Transverse colon (tissue), 4 donors: ENCODE data around the gene PFKFB4. TPM values are rescaled to one million over a fixed set of nuclear protein-coding genes. Genes with fewer than 3 reads are reported as not detected.

Source experiments
- DNase-seq: peaks from one replicate; pipeline ENCODE4 v3.0.0-alpha.2; 2019
- H3K27ac ChIP-seq, 4 donors: fragments of 200-600 bp; sonication (generic); 2 replicates each; pipeline ENCODE4 v1.5.1; 2016 to 2018; ENCODE audit warnings: inconsistent platforms in 4 of 4
- H3K27me3 ChIP-seq: fragments of 200-600 bp; sonication (generic); 2 replicates; pipeline ENCODE4 v1.5.1; 2017; ENCODE audit warnings: inconsistent platforms
- H3K36me3 ChIP-seq, 4 donors: fragments of 200-600 bp; sonication (generic); 2 replicates each; pipeline ENCODE4 v1.5.1; 2017 to 2019; ENCODE audit warnings: inconsistent platforms in 4 of 4
- H3K4me1 ChIP-seq, 4 donors: fragments of 200-600 bp; sonication (generic); 2 replicates each; pipeline ENCODE4 v1.5.1; 2017 to 2020; ENCODE audit warnings: inconsistent platforms in 4 of 4
- H3K4me3 ChIP-seq, 4 donors: fragments of 200-600 bp; sonication (generic); 1 replicate in 1 of 4; 2 replicates in 3 of 4; pipeline versions ENCODE4 v1.5.1 to v1.6.1; 2017 to 2019; ENCODE audit warnings: inconsistent platforms in 4 of 4
- H3K9me3 ChIP-seq, 2 donors: fragments of 200-600 bp; sonication (generic); 2 replicates each; pipeline ENCODE4 v1.5.1; 2017 to 2019; ENCODE audit warnings: inconsistent platforms in 2 of 2
- CTCF ChIP-seq, 5 experiments: fragments of 200-600 bp in 3 of 5; fragments of 450-650 bp in 2 of 5; sonication (generic) in 3 of 5; IDR thresholded peaks; 1 replicate in 2 of 5; 2 replicates in 3 of 5; pipeline ENCODE4 v1.5.1; 2016 to 2017; ENCODE audit warnings: antibody characterized with exemption in 5 of 5, inconsistent platforms in 3 of 5, mild to moderate bottlenecking in 2 of 5, moderate library complexity in 1 of 5
- EP300 ChIP-seq: sonication (generic); formaldehyde crosslinking; IDR thresholded peaks from one replicate; pipeline ENCODE4 v1.6.1; 2017; ENCODE audit warnings: antibody characterized with exemption, low read depth
- POLR2A ChIP-seq: fragments of 450-650 bp; IDR thresholded peaks from one replicate; pipeline ENCODE4 v1.6.1; 2016; ENCODE audit warnings: antibody characterized with exemption, mild to moderate bottlenecking, moderate library complexity
- POLR2AphosphoS5 ChIP-seq, 3 donors: sonication (generic); formaldehyde crosslinking; IDR thresholded peaks; one replicate each; pipeline ENCODE4 v1.6.1; 2016; ENCODE audit warnings: antibody characterized with exemption in 3 of 3
- WGBS, 2 donors: methylation state at CpG; one replicate each; pipeline ENCODE4 v1.1.5; 2018; ENCODE audit warnings: low coverage in 1 of 2; 5-methylcytosine and 5-hydroxymethylcytosine counted together
- in situ Hi-C, 4 donors: fragments of 200-750 bp; cut with MboI; loops; one replicate each; pipeline versions ENCODE4 v1.15.0 to v1.15.1; 2017; ENCODE audit warnings: low sequenced_read_pairs in 3 of 4, low pct_ligation_motif_present in 1 of 4, low pct_unique_long_range_greater_than_20kb in 1 of 4
- intact Hi-C: fragments of 100-400 bp; cut with DNase I; formaldehyde crosslinking; loops from one replicate; pipeline ENCODE4 v1.15.1; 2023; ENCODE audit warnings: low total_unique reads
- total RNA-seq, 4 donors: library from RNA; depleted of rRNA; stranded (reverse); fragments of >200 nt; gene quantifications; one replicate each; pipeline ENCODE4 v1.1.0, GENCODE V29; 2016

Gene PFKFB4
- 1 to 10 TPM in 3 of 4 donors, under 1 TPM in 1; 0.37 to 7.9 (median 6.7) TPM for total RNA-seq

- H3K27me3 ChIP-seq = no peaks in the 10 kb centered on the region
- 1% methylated on average over 41 of the region's 53 CpGs; no CpG with 5 or more reads in 1 of the 2 donors for WGBS, 2 donors
- no peak for TF ChIP-seq EP300
- TF ChIP-seq POLR2AphosphoS5 (IDR thresholded peaks at IDR 0.05) = peak in 1 of 3 donors; percentile 56
- TF ChIP-seq CTCF (IDR thresholded peaks at IDR 0.05) = peak in 1 of 5 experiments; percentile 32
- in situ Hi-C loops = no loop called here
- peak; percentile 100 for DNase-seq
- H3K4me1 ChIP-seq = peaks cover 11 to 59% (median 33%) of the 10 kb centered on the region in 4 donors
- H3K9me3 ChIP-seq = no peaks in the 10 kb centered on the region
- H3K4me3 ChIP-seq = peak within 1 kb of the TSS; percentile 27 to 59 (median 48)
- H3K27ac ChIP-seq = peak within 1 kb of the TSS; percentile 75 to 88 (median 84)
- H3K36me3 ChIP-seq = no peaks in the 10 kb centered on the region
- intact Hi-C loops = no loop called here
These were observed at the start of gene PFKFB4 for GRCh38 chr3:48556796-48557626. Gene PFKFB4 (minus strand): TSS chr3:48556803. CDS start chr3:48556777, 26 bp downstream.

DNA sequence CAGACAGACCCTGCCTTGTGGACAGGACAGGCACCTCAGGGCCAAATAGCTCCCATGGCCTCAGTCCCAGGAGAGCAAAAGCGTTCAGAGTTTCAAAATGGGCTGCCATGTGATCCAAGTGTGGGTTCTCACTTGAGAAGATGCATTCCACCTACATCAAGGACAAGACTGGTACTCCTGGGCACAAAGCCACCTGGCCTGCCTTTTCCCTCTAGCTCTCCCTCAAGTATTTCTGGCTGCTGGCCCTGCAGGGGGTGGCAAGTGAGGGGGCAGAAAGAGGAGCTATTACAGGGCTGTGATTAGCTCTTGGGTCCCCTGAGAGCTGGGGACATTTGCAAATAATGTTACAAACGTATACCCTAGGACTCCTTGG is 45.0 kb upstream of the PFKFB4 start:
- TF ChIP-seq POLR2A = no peak
- TF ChIP-seq CTCF (IDR thresholded peaks at IDR 0.05) = no peak
- TF ChIP-seq POLR2AphosphoS5 (IDR thresholded peaks at IDR 0.05) = no peak
- TF ChIP-seq EP300 = no peak
- Histone ChIP-seq H3K27me3 (no peaks in the 10 kb centered on the region), H3K36me3 (peaks cover 0 to 59% (median 37%) of the 10 kb centered on the region in 4 donors), H3K27ac (no peak overlapping the region), H3K4me1 (peaks cover 0 to 21% (median 9%) of the 10 kb centered on the region in 4 donors), H3K9me3 (no peaks in the 10 kb centered on the region), H3K4me3 (no peak overlapping the region)
- intact Hi-C loops (no loop called here), in situ Hi-C loops (no loop called here)
- no peak for DNase-seq
- WGBS, 2 donors = 73% methylated on average over 2 of the region's 2 CpGs; no CpG with 5 or more reads in 1 of the 2 donors

DNA sequence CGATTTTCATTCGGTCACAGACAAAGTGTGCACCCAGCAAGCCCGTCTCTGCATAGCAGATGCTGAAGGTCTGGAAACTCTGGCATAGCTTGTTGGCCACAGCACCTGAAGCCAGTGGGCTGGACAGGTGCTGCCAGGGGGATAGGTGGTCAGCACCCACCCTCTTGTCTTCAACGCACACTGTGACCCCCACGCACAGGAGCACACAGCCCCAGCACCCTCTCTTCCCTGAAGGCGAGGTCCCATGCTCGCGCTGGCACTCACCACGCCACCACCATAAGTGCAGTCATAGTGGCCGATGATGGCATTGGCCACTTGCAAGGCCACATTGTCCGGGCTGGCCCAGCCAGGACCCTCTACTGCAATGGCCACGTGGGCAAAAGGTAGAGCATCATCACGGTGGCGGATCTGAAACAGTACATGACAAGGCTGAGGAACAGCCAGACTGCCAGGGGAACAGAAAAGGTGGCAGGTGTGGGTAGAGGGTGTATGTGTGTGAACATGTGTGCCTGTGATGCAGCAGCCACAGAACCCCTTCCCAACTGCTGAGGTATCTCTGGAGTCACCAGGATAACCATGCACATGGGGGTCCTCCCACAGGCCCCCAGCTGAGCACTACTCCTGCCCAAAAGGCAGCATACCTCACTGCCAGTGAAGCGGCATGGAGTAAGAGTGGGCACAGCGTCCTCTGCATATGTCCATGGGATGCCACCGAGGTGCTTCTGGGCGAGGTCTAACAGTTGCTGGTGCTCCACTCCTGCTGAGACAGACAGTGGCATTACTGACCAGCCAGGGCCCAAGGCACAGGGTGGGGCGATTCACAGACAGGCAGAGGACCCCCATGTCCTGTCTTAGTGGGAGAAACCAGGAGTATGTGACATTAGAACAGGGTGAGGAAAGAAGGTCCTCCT is 44.4 kb upstream of the PFKFB4 start:
- Histone ChIP-seq H3K4me3 (no peak overlapping the region), H3K27me3 (no peaks in the 10 kb centered on the region), H3K9me3 (no peaks in the 10 kb centered on the region), H3K4me1 (peaks cover 0 to 21% (median 9%) of the 10 kb centered on the region in 4 donors), H3K36me3 (peaks cover 0 to 59% (median 37%) of the 10 kb centered on the region in 4 donors), H3K27ac (no peak overlapping the region)
- in situ Hi-C loops (no loop called here), intact Hi-C loops (no loop called here)
- WGBS, 2 donors = 89% methylated on average over 19 of the region's 19 CpGs; no CpG with 5 or more reads in 1 of the 2 donors
- TF ChIP-seq POLR2AphosphoS5 (IDR thresholded peaks at IDR 0.05) = no peak
- no peak for TF ChIP-seq EP300
- TF ChIP-seq CTCF (IDR thresholded peaks at IDR 0.05) = no peak
- TF ChIP-seq POLR2A = no peak
- no peak for DNase-seq
